Neutrophil (primary cell): Measurements from ENCODE around the gene DSCAM.

Experiments used
- H3K27ac ChIP-seq: fragments of 200-600 bp; sonication (generic); 2 replicates; pipeline ENCODE4 v1.5.1; 2016; ENCODE audit warnings: mild to moderate bottlenecking, moderate library complexity
- H3K27me3 ChIP-seq: fragments of 200-600 bp; sonication (generic); 2 replicates; pipeline ENCODE4 v1.6.0; 2016; ENCODE audit warnings: mild to moderate bottlenecking
- H3K36me3 ChIP-seq: fragments of 200-600 bp; sonication (generic); 2 replicates; pipeline ENCODE4 v1.5.1; 2017
- H3K4me1 ChIP-seq, 2 experiments: fragments of 200-600 bp in 1 of 2; sonication (generic) in 1 of 2; 1 replicate in 1 of 2; 2 replicates in 1 of 2; pipeline versions ENCODE4 v1.5.1 to v1.6.1; 2013 to 2016; ENCODE audit warnings: low read depth in 1 of 2, low read length in 1 of 2, mild to moderate bottlenecking in 1 of 2, moderate library complexity in 1 of 2; ENCODE audit not compliant: control insufficient read depth in 1 of 2, insufficient read depth in 1 of 2
- H3K4me3 ChIP-seq, 2 experiments: fragments of 200-600 bp in 1 of 2; sonication (generic) in 1 of 2; 1 replicate in 1 of 2; 2 replicates in 1 of 2; pipeline ENCODE4 v1.5.1; 2013 to 2016; ENCODE audit warnings: low read depth in 1 of 2, low read length in 1 of 2, mild to moderate bottlenecking in 1 of 2, moderate library complexity in 1 of 2
- H3K9me3 ChIP-seq: fragments of 200-600 bp; sonication (generic); 2 replicates; pipeline ENCODE4 v1.5.1; 2016
- TF ChIP-seq, protein P1 (sequence below): fragments of 200-600 bp; sonication (generic); IDR thresholded peaks from 2 replicates; pipeline ENCODE4 v1.5.1; 2016; ENCODE audit warnings: antibody characterized with exemption

DSCAM gene

GRCh38 chr21:40318371-40318770 is 528.6 kb downstream of the DSCAM start:
- Histone ChIP-seq H3K27me3 (no peaks in the 10 kb centered on the region), H3K36me3 (no peaks in the 10 kb centered on the region), H3K9me3 (no peaks in the 10 kb centered on the region), H3K4me3 (no peak overlapping the region), H3K4me1 (no peaks in the 10 kb centered on the region), H3K27ac (no peak overlapping the region)
- TF ChIP-seq, protein P1, sequence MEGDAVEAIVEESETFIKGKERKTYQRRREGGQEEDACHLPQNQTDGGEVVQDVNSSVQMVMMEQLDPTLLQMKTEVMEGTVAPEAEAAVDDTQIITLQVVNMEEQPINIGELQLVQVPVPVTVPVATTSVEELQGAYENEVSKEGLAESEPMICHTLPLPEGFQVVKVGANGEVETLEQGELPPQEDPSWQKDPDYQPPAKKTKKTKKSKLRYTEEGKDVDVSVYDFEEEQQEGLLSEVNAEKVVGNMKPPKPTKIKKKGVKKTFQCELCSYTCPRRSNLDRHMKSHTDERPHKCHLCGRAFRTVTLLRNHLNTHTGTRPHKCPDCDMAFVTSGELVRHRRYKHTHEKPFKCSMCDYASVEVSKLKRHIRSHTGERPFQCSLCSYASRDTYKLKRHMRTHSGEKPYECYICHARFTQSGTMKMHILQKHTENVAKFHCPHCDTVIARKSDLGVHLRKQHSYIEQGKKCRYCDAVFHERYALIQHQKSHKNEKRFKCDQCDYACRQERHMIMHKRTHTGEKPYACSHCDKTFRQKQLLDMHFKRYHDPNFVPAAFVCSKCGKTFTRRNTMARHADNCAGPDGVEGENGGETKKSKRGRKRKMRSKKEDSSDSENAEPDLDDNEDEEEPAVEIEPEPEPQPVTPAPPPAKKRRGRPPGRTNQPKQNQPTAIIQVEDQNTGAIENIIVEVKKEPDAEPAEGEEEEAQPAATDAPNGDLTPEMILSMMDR, result no peak

GRCh38 chr21:40316104-40316503 is 530.9 kb downstream of the DSCAM start:
- H3K4me3 ChIP-seq, result no peak overlapping the region
- no peaks in the 10 kb centered on the region for H3K4me1 ChIP-seq
- no peaks in the 10 kb centered on the region for H3K27me3 ChIP-seq
- H3K27ac ChIP-seq, result no peak overlapping the region
- no peaks in the 10 kb centered on the region for H3K9me3 ChIP-seq
- TF ChIP-seq, protein P1, result no peak
- no peaks in the 10 kb centered on the region for H3K36me3 ChIP-seq

- Histone ChIP-seq H3K27me3 (no peaks in the 10 kb centered on the region), H3K4me1 (no peaks in the 10 kb centered on the region), H3K27ac (no peak overlapping the region), H3K36me3 (no peaks in the 10 kb centered on the region), H3K9me3 (no peaks in the 10 kb centered on the region), H3K4me3 (no peak overlapping the region)
- TF ChIP-seq, protein P1, result no peak
Measured at GRCh38 chr21:40315626-40316025, 531.3 kb downstream of the DSCAM start.

DNA sequence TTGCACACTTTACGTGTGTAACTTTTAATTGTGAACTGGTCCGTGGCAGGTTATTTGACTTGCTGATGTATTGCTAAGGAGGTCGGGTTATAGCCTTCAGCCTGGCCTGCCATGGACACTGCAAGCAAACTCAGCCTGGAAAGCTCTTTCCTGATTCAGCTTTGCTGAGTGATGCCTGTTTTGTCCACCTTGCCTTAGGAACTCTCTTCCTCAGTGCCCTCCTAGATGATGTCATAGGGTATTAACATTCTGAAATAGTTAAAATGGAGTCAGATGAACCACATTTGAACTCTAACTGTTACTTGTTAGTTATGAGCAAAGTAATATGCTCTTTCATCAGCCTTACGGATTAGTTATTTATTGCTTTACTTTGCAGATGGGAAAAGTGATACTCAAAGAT is 533.7 kb downstream of the DSCAM start:
- no peak overlapping the region for H3K27ac ChIP-seq
- no peaks in the 10 kb centered on the region for H3K9me3 ChIP-seq
- H3K4me3 ChIP-seq, result no peak overlapping the region
- no peaks in the 10 kb centered on the region for H3K27me3 ChIP-seq
- H3K36me3 ChIP-seq, result no peaks in the 10 kb centered on the region
- TF ChIP-seq, protein P1, result no peak
- no peaks in the 10 kb centered on the region for H3K4me1 ChIP-seq

- H3K36me3 ChIP-seq, result no peaks in the 10 kb centered on the region
- no peak overlapping the region for H3K27ac ChIP-seq
- H3K9me3 ChIP-seq, result no peaks in the 10 kb centered on the region
- no peaks in the 10 kb centered on the region for H3K4me1 ChIP-seq
- no peaks in the 10 kb centered on the region for H3K27me3 ChIP-seq
- TF ChIP-seq, protein P1, result no peak
- H3K4me3 ChIP-seq, result no peak overlapping the region
Measured at GRCh38 chr21:40300300-40300699, 546.7 kb downstream of the DSCAM start.

- no peaks in the 10 kb centered on the region for H3K27me3 ChIP-seq
- TF ChIP-seq, protein P1, result no peak
- no peaks in the 10 kb centered on the region for H3K36me3 ChIP-seq
Measured at GRCh38 chr21:40299451-40299850, 547.5 kb downstream of the DSCAM start.

More at GRCh38 chr21:40299451-40299850, 547.5 kb downstream of the DSCAM start:
- H3K9me3 ChIP-seq, result no peaks in the 10 kb centered on the region
- H3K4me3 ChIP-seq, result no peak overlapping the region
- no peak overlapping the region for H3K27ac ChIP-seq
- no peaks in the 10 kb centered on the region for H3K4me1 ChIP-seq
